ENCODE results near the gene CAMKK2.
"Not testable (repeated sequence)": the region's sequence is repeated elsewhere in the genome, so short reads cannot be mapped to it uniquely, and the experiment has no call there.

Gene CAMKK2

DNA sequence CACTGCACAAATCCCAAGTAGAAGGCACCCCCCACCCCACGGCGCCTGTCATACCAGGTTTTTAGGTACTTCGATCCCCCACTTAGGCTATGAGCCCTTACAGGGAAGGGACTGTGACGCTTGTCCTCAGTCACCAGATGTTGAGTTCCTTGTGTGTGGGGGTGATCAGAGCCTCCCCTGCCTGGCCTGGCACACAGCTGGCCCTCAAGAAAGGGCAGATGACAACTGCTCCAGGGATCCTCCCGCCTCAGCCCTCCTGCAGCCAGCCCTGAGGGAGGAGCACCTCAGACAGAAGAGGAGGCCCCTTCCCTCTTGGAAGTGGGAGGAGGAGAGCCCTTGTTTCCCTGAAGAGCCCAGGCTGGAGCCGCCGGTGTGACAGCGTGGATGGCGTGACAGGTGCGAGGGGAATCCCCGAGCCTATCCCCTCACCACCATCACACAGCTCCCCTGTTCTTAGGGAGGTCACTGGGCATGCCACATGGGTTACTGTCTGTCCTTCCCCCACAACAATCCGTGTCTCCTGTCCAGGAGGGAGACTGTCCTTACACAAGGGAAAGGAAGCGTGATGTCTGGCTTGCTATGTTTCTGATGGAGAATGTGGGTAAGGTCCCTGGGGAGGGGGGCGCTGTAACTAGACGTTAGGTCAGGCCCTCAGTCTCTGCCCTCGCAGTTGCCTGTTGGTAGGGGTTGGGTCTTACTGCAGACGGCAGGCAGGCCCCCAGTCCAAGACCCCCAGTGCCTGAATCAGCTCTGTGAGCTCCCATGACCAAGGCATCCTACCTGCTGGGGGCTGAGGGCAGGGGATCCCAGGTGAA lies 55.1 kb downstream of the CAMKK2 start:
- no peak for DNase-seq

GRCh38 chr12:121240484-121241101 lies 55.9 kb downstream of the CAMKK2 start:
- DNase-seq, result no peak

DNA sequence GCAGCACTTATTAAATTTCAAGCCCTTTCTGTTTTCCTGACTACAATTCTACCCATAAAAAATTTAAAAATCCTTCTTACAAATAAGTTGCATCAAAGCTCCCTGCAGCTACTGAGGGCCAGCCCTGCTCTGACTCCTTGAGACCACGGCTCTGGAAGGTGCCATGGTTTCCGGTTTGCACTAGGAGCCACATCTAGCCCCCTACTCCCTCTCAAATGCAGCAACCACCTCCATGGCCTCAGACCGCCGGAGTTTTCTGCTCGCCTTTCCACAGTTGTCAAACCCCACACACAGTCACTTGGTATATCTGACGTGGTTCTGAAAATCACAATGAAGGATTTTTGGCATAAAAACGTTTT lies 56.5 kb downstream of the CAMKK2 start:
- DNase-seq, result no peak

- no peak for DNase-seq
Observed at GRCh38 chr12:121239351-121240061, 57.0 kb downstream of the CAMKK2 start.

GRCh38 chr12:121238604-121239350 lies 57.7 kb downstream of the CAMKK2 start:
- DNase-seq, result peak; percentile 78

GRCh38 chr12:121238086-121238485 lies 58.4 kb downstream of the CAMKK2 start:
- no peak for DNase-seq

- no peak for DNase-seq
Observed at GRCh38 chr12:121237415-121237814, 59.1 kb downstream of the CAMKK2 start.

DNA sequence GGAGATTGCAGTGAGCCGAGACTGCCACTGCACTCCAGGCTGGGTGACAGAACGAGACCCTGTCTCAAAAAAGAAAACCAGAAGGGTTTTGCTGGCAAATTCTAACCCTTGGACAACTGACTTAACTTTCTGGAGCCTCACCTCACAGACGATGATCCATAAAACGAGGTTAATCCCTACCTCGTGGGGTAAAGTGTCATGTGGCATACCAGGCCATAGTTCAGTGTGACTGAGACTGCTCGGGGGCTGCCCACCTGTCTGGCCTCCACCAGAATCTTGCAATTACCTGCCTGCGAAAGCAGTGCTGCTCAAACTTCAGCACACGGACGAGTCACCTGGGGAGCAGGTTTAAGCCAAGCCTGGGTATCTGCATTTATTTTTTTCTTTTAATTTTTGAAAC lies 59.7 kb downstream of the CAMKK2 start:
- DNase-seq, result no peak

DNA sequence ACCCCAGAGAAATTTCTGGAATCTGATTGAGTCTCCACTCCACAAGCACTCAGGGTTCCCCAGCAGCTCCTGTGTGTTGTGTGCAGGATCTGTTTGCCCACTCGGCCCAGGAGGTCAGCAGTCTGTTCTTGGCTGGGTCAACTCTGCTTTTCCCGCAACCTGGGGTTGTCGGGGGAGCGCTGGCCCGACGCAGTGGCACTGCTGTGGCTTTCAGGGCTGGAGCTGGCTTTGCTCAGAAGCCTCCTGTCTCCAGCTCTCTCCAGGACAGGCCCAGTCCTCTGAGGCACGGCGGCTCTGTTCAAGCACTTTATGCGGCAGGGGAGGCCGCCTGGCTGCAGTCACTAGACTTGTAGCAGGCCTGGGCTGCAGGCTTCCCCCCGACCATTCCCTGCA lies 62.9 kb downstream of the CAMKK2 start:
- no peak for DNase-seq

DNA sequence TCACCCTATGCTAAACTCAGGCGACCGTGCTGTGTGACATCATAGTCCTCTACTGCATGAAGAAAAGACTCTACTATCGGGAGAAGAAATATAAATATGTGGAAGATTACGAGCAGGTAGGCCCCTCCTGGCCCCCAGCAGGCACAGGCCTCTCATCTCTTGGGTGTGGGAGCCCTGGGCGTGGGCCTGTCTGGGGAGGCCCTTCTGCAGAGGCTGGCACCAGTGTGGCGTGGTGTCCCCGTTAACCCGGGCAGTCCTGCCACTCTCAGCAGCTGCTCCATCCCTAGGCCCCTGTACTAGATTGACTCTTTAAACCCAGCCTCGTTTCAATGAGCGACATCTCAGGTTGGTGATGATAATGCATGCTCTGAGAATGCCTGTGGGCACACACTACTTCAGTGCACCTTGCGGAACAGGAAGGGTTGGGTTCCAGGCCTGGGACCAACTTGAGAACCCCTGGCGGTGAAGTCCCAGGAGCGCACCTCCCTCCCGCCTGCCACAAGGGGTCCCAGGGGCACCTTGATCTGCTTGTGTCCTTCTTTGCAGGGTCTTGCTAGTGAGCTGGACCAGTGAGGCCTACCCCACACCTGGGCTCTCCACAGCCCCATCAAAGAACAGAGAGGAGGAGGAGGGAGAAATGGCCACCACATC lies 63.4 kb downstream of the CAMKK2 start:
- no peak for DNase-seq

- no peak for DNase-seq
Observed at GRCh38 chr12:121232163-121232562, 64.3 kb downstream of the CAMKK2 start.

DNA sequence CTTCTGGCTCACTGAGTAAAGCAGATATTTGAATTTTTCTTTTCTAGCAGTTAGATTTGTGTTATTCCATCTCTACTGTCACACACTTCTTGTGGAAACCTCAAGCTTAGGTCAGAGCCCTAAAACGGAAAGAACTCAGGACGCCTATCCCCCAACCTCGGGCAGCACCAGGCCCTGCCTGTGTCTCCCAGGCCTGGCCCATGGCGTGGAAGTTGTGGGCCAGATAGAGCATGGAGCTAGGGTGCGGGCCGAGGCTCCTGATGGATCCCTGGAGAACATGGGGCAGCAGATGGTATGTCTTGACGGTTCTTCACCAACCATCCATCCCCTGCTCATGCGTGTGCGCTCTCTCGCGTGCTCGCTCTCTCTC lies 66.0 kb downstream of the CAMKK2 start:
- no peak for DNase-seq

DNA sequence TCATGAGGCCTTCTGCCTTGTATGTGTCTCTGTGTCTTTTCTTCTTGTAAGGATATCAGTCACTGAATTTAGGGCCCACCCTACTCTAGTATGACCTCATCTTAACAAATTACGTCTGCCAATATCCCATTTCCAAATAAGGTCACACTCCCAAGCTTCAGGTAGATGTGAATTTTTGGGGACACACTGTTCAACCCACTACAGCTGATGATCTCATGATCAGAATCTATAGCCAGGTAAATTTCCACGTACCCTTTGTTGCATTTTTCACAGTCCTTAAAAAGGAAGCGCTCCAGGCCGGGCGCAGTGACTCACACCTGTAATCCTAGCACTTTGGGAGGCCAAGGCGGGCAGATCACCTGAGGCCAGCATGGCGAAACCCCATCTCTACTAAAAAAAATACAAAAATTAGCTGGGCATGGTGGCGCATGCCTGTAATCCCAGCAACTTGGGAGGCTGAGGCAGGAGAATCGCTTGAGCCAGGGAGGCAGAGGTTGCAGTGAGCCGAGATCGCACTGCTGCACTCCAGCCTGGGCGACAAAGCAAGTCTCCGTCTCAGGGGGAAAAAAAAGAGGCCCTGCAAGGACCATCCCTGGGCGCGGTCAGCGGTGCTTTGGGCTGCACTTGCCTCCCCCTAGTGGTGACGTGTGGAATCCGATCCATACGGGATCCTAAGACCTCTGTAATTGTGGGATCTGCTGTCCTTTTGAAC lies 66.5 kb downstream of the CAMKK2 start:
- DNase-seq, result peak; percentile 12

DNA sequence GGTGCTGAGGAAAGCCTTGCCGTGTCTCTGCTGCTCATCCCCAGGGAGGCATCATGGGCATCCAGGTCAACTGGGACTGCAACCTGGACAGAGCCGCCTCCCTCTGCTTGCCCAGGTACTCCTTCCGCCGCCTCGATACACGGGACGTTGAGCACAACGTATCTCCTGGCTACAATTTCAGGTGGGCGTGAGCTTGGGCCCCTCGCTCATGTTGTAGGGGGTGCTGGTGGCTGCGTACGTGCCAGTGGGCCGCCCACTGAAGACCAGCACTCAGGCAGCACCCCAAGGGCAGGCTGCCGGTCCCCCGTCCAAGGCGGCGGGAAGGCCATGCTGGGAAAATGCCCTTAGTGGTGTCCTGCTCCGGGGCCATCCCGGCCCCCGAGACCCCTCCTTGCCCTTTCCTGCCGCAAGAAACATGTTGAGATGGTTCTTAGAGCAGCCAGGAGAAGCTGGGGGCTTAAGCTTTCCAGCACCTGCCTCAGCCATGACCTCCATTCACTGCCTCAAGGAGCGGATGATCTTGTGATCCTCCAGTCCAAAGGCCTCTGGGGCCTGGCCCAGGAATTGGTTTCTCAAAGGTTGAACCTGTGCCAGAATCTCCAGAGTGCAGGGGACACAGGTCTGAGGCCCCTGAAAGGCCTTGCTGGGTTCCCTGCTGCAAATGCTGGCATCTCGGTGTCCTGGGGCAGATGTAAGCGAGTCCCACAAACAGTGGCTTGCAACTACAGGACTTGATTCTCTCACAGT lies 67.4 kb downstream of the CAMKK2 start:
- DNase-seq, result no peak

- no peak for DNase-seq
Observed at GRCh38 chr12:121227294-121227693, 69.2 kb downstream of the CAMKK2 start.

GRCh38 chr12:121226871-121227270 lies 69.6 kb downstream of the CAMKK2 start:
- DNase-seq, result not testable (repeated sequence)

DNA sequence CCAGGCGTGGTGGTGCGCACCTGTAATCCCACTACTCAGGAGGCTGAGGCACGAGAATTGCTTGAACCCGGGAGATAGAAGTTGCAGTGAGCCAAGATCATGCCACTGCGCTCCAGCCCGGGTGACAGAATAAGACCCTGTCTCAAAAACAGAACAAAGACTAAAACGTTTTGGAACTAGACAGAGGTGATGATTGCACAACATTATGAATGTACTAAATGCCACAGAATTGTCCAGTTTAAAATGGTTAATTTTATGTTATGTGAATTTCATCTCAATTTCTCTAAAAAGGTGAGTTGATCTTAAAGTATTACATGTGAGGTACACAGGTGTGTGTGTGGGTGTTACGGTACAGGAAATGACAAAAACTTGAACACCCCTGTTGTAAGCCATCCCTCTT lies 70.1 kb downstream of the CAMKK2 start:
- no peak for DNase-seq

GRCh38 chr12:121224591-121224990 lies 71.9 kb downstream of the CAMKK2 start:
- no peak for DNase-seq

DNA sequence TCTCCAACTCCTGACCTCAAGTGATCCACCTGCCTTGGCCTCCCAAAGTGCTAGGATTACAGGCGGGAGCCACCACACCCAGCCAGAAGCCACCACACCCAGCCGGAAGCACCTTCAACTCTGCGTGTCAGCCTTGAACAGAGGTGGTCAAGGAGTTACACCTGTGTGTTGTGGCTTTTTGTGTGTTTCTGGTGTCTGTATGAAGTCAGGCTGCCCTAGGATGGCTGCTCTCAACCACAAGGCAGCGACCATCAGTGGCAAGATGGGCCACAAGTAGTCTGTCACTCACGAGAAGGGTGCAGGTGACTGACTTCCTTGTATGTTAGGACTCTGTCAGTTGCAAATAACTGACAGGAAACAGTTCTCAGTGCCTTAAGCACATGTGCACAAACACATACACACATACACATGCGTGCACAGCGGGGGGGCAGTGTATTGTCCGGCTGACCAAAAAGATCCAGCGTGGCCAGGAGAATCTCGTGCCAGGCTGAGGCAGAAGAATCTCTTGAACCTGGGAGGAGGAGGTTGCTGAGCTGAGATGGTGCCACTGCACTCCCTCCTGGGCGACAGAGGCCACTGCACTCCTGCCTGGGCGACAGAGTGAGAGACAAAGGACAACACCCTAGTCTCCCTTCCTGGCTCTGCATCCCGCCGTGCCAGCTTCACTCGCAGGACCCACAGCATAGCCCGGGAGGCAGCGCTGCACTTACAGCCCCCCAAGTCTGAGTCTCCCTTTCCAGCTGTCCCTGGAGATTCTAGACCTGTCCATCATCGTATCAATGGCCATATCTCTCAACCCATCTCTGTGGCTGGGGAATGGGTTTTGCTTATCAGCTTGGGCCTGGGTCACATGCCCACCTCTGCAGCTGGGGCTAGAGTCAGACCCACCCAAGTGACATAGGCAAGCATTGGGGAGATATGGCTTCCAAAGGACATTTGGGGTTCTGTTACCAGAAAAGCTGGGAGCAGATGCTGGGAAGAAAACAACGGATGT lies 72.9 kb downstream of the CAMKK2 start:
- DNase-seq, result no peak

- no peak for DNase-seq
Observed at GRCh38 chr12:121222847-121223246, 73.7 kb downstream of the CAMKK2 start.

Measured in NCI-H1105 treated with DMSO at 0.1 percent for 48 hours (cell line).